Cardiac fibroblast (primary cell): Measurements from ENCODE around the gene OTUB2.
"Not testable (repeated sequence)": the region's sequence is repeated elsewhere in the genome, so short reads cannot be mapped to it uniquely, and the experiment has no call there.

Experiments
- DNase-seq, 2 donors: peaks; one replicate each; pipeline versions ENCODE4 v3.0.0 to v3.0.0-alpha.2; 2010; ENCODE audit warnings: low read depth in 2 of 2
- H3K4me3 ChIP-seq, 2 donors: replicated peaks in 1 of 2; 1 replicate in 1 of 2; 2 replicates in 1 of 2; pipeline ENCODE4 v1.5.1; 2011; ENCODE audit warnings: low read depth in 2 of 2, low read length in 2 of 2, mild to moderate bottlenecking in 2 of 2, moderate library complexity in 1 of 2
- CTCF ChIP-seq: IDR thresholded peaks from one replicate; pipeline ENCODE4 v1.5.1; 2011; ENCODE audit warnings: low read depth, mild to moderate bottlenecking, low read length, inconsistent platforms

Gene OTUB2

GRCh38 chr14:94058674-94059138 lies 32.6 kb downstream of the OTUB2 start:
- H3K4me3 ChIP-seq, result no peak overlapping the region
- no peak for DNase-seq
- TF ChIP-seq CTCF, result no peak

- H3K4me3 ChIP-seq, result no peak overlapping the region
- TF ChIP-seq CTCF, result no peak
- no peak for DNase-seq
These were observed 33.9 kb downstream of the OTUB2 start for GRCh38 chr14:94059998-94060397.

GRCh38 chr14:94062344-94062940 lies 36.3 kb downstream of the OTUB2 start:
- peak in 1 of 2 donors; percentile 66 for DNase-seq
- H3K4me3 ChIP-seq, result no peak overlapping the region
- TF ChIP-seq CTCF, result no peak

DNA sequence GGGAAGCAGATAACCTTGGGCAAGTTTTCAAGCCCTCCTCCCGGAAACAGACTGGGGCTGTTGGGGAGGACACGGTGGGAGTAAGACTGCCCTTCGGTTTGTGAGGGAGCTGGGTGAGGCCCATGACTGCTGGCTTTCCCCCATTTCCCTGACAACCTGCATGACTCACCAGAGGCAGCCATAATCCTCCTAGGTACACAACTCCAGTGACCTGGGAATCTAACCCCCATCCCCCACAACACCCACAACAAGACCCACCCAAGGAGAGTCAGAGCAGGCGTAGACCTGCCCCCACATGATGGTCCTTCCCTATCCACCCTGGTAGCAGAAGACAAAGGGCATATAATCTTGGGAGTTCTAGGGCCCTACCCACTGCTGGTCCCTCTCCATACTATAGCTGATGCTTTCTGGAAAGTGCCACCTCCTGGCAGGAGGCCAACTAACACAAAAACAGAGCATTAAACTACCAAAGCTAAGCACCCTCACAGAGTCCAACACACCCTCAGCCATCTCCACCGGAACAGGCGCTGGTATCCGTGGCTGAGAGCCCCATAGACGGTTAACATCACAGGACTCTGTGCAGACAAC lies 40.0 kb downstream of the OTUB2 start:
- DNase-seq, result no peak
- no peak overlapping the region for H3K4me3 ChIP-seq
- TF ChIP-seq CTCF, result no peak

DNA sequence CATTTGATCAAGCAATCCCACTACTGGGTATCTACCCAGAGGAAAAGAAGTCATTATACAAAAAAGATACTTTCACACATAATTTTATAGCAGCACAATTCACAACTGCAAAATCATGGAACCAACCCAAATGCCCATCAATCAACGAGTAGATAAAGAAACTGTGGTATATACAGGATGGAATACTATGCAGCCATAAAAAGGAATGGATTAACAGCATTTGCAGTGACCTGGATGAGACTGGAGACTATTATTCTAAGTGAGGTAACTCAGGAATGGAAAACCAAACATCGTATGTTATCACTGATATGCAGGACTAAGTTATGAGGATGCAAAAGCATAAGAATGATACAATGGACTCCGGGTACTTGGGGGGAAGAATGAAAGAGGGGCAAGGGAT lies 45.9 kb downstream of the OTUB2 start:
- H3K4me3 ChIP-seq, DNase-seq: not testable (repeated sequence)

GRCh38 chr14:94074534-94074933 lies 48.4 kb downstream of the OTUB2 start:
- no peak for TF ChIP-seq CTCF
- H3K4me3 ChIP-seq, result no peak overlapping the region
- DNase-seq, result no peak

DNA sequence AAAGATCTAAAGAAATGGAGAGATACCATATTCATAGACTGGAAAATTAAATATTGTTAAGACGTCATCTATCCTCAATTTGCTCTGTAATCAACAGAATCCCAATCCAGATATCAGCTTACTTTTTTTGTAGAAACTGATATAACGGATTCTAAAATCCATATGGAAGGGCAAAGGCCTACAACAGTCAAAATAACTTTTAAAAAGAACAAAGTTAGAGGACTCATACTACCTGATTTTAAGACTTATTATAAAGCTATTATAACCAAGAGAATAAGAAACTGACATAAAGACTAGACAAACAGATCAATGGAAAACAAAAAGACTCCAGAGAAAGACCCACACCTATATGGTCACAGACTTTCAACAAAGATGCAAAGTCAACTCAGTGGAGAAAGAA lies 48.9 kb downstream of the OTUB2 start:
- no peak overlapping the region for H3K4me3 ChIP-seq
- DNase-seq, result no peak
- TF ChIP-seq CTCF, result no peak
